Erythroblast (primary cell): Measurements from ENCODE around the gene GABRB1.

Source experiments
- GATA1 ChIP-seq: IDR thresholded peaks from 2 replicates; pipeline ENCODE4 v1.6.1; 2011; ENCODE audit warnings: low read depth, mild to moderate bottlenecking, control low read depth, low read length, moderate library complexity
- POLR2A ChIP-seq: IDR thresholded peaks from 2 replicates; pipeline ENCODE4 v1.6.1; 2011; ENCODE audit warnings: mild to moderate bottlenecking, low read length

DNA sequence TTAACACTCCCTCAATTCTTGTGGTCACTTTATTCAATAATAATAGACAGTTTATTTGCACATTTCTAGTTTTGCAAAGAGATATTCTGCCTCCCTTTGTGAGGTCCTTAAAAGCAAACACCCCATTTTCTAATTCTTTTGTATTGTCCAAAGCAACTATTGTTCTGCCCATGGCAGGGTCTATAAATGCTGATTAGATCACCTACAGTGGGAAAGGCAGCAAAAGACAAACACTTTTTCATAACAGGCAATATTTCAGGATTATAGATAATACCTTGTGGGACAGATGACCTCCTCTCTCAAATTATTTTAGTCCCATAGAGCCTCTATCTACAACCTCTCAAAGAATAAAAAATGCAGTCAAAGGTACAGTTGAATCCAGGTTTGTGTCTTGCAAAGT, 403.6 kb downstream of the GABRB1 start:
- TF ChIP-seq POLR2A (no peak), GATA1 (no peak)
